HG03159 (cell line): Measurements from ENCODE around the gene CHKB.
"Not testable (repeated sequence)": the region's sequence is repeated elsewhere in the genome, so short reads cannot be mapped to it uniquely, and the experiment has no call there.

Experiments
- ATAC-seq: cut with Tn5 transposase; IDR thresholded peaks from one replicate; pipeline ENCODE4 v1.9.1; 2021; ENCODE audit warnings: mild to moderate bottlenecking, moderate library complexity; ENCODE audit not compliant: unreplicated experiment

The CHKB gene, protein sequence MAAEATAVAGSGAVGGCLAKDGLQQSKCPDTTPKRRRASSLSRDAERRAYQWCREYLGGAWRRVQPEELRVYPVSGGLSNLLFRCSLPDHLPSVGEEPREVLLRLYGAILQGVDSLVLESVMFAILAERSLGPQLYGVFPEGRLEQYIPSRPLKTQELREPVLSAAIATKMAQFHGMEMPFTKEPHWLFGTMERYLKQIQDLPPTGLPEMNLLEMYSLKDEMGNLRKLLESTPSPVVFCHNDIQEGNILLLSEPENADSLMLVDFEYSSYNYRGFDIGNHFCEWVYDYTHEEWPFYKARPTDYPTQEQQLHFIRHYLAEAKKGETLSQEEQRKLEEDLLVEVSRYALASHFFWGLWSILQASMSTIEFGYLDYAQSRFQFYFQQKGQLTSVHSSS

DNA sequence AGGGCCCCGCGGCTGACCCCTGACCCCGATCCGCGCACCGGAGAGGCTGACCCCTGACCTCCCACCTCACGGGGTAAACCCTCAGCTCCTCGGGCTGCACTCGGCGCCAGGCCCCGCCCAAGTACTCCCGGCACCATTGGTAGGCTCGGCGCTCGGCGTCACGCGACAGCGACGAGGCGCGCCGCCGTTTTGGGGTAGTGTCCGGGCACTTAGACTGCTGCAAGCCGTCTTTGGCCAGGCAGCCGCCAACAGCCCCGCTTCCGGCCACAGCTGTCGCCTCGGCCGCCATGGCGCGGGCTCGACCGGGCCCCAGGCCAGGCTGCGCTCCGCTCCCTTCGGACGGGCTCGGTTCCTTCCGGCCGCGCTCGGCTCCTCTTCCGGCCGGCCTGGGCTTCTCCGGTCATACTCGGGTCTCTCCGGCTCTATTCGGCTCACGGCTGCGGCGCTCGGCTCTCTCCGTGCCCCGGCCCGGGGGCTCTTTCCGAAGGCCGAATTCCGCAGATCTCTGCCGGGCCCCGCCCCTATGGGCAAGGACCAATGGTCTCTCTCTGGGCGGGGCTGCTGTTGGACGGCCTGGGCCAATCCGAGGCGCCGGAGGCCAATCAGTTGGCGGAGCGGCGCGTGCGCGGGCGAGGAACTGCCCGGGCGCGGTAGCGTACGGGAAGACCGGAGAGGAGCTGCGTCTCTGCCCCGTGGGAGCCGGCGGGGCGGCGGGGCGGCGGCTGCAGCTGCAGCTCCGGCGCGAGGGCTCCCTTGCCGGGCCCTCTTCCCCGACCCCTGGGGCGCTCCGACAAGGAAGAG is at the start of gene CHKB:
Gene CHKB (minus strand): TSS at position 357 of the 801 bp plus-strand sequence. CDS start 68 bp downstream, at position 289.
- ATAC-seq: peak; percentile 86

DNA sequence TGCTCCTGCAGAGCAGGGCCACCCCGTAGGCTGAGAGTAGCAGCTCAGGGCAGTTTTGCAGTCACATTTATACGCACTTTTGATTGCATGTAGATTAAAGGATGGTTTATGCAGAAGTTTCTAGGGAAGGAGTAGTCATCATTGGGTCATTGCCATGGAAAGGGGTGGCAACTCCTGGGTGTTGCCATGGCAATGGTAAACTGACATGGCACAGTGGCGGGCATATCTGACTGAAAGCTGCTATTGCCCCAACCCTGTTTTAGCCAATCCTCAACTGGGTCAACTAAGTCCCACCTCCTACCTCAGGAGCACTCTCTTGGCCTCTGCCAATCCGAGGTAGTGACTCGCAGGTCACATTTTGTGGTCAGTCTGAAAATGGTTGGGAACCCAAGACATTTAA is 47.7 kb upstream of the CHKB start:
- no peak for ATAC-seq

DNA sequence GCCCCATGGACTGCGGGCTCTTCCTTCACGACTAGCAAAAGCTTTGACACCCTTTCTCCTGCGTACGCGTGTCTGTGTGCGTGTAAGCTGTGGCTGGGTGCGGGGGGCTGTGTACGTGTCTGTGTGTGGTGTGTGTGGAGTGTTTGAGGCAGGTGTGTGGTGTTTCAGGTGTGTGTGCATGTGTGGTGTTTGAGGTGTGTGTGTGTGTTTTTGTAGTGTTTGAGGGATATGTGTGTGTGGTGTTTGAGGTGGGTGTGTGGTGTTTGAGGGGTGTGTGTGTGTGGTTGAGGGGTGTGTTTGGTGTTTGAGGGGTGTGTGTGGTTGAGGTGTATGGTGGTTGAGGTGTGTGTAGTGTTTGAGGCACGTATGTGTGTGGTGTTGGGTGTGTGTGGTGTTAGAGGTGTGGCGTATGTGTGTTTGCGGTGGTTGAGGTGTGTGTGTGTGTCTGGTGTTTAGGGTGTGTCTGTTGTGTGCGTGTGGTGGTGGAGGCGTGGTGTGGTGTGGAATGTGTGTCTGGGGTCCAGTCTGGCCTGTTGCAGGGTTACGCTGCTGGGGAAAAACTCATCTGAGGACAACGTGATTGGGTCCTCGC is 46.0 kb upstream of the CHKB start:
- peak; percentile 9 for ATAC-seq

DNA sequence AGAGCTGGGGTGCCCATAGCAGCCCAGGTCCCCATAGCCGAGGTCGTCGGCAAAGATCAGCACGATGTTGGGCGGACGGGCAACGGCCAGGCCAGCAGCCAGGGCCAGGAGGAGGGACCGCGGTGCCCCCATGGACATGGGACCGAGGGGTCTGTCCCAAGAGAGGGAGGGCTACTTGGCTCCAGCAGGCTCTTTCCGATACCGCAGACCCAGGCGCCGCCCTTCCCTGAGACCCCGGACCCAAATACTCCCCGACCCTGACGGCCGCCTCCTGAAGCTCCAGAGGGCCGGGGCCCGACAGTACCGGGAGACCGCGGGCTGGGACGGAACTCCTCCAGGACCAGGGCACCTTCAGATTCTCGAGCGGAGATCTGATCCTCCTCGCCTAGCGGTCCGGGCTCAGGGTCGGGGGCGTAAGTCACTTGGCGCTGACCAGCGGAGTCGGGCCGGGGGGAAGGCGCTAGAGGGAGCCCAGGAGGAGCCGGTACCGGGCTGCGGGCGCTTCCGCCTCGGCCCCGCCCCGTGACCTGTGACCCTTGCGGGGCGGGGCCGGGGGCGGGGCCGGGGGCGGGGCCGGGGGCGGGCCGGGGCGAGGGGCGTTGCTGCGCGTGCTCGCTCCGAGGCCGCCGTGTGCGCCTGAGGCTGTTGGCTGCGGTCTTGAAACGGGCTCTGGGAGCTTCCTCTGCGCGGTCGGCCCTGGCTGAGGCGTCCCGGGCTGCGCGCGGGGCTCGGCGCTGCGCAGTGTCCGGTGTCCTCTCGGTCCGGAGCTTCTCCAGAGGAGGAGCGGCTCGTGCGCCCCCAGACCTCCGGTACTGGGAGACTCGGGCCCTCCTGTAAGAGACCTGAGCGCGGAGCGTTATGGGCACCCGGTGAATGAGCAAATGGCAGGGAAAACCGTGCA is 45.2 kb upstream of the CHKB start, which contains the start of gene ARSA:
Gene ARSA (minus strand): TSS at position 511 of the 901 bp plus-strand sequence. CDS start 373 bp downstream, at position 138.
- ATAC-seq: peak; percentile 69

DNA sequence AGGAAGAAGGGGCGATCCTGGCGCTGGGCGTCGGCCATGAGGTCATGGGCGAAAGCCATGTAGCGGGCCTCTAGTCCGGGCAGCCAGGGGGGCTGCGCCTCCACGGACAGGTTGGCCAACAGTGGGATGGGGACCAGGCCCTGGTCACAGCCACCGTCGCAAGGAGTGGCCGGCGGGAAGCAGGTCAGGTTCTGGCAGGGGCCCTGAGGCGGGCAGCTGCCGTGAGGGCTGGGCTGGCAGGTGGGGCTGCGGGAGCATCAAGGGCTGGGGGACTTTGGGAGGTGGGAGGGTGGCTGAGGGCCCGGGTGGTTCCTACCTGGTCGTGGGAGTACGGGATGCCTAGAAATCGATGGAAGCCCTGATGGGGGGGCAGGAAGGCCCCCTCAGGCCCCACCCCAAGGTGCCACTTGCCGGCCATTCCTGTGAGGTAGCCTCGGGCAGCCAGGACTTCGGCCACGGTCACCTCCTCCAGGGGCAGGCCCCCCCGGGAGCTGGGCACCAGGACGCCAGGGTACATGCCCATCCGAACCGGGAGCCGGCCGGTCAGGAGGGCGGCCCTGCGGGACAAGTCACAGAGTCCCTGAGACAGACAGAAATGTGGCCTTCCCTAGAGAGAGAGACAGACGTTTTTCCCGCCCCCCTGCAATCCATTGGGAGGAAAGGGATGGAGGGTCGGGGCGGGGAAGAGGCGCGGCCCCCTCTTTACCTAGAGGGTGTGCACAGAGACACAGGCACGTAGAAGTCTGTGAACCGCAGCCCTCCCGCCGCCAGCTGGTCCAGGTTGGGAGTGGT is 44.4 kb upstream of the CHKB start:
- ATAC-seq: no peak

DNA sequence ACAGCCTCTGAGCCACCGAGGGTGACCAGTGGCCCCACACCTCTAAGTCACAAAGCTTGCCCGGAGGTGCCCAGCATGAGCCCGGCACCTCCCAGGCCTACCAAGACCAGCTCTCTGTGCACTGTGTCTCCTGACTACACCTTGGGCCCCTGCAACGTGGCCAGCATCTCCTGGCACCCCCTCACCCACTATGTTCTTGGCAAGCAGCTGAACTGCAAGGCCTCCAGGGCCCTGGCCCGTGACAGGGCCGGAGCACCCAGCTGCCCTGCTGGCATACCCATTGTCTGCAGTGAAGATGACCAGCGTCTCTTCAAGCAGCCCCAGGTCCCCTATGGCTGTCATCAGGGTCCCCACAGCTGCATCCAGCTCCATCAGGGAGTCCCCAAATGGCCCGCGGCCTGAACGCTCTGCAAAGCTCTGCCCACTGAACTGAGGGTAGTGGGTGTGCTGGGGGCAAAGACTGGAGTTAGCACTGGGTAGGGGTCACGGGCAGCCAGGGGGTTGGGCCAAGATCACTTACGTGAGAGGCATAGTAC is 43.7 kb upstream of the CHKB start:
- no peak for ATAC-seq

DNA sequence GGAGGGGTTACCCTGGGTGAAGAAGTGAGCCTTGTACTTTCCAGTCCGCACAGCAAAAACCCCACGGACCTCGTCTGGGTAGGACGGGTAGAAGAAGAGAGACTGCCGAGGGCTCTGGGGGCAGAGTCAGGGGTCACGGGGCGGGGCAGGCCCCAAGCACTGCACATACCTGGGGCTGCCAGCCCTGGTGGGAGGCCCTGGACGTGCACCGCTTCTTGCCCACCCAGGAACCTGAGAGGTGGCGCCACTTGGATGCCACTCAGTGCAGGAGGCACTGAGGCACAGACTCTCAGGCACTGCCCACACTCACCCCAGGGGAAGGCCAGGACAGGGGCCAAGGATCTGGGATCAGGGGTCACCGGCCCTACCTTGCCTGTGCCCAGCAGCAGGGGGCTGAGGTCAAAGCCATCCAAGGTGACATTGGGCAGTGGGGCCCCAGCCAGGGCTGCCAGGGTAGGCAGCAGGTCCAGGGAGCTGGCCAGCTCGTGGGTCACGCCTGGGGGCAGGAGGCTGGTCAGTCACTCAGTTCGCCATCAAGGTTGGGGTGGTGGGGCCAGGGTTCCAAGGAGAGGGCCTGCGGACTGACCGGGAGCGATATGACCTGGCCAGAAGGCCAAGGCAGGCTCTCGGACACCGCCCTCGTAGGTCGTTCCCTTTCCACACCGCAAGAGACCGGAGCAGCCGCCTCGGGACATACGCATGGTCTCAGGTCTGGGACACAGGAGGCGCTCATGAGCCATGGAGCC is 43.1 kb upstream of the CHKB start:
- no peak for ATAC-seq

DNA sequence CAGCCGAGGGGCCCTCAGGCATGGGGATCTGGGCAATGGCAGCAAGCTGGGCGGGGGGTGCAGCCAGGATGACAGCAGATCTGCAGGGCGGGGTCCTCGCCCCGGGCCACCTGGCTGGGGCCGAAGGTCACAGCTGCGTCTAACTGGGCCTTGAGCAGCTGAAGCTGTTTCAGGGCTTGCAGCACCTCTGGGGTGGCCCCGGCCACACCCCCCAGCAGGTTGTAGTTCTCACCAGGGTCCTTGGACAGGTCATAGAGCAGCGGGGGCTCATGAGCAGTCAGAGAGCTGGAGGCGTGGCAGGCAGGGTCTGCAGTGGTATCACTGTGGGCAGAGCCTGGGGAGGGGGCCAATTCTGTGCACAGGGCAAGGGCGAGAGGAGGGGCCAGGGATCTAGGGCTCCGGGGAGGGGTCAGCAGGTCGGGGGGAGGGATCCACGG is 42.5 kb upstream of the CHKB start:
- ATAC-seq: no peak

DNA sequence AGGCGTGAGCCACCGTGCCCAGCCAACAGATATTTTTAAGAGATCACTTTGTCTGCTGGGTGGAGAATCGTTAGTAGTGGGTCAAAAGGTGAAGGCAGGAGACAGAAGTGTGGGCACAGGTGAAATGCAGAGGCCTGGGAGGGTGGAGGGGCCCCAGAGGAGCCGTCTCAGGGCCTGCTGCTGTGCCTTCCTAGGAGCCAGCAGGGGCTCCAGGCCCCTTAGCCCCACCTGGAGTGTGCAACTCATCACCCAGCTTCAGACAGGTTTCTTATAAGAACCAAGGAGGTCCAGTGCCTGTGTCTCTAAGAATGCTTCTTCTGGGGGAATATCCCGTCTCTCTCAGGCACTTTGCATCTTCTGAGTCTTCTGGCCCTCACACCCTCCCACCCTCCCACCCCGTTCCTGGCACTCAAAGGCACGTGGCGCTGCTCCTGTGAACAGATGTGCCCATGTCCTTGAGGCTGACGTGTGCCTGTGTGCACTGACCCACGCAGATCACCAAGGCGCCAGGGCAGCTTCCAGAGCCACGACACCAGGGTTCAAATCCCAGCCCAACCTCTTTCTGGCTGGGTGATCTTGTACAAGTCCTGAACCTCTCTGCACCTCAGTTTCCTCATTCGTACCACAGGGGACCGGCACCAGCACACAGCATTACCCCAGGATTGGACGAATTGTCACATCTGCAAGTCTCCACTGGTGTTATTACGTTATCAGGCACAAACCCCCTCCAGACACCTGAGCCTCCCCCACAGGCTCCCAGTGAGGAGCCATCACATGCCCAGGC is 41.9 kb upstream of the CHKB start:
- ATAC-seq: no peak

DNA sequence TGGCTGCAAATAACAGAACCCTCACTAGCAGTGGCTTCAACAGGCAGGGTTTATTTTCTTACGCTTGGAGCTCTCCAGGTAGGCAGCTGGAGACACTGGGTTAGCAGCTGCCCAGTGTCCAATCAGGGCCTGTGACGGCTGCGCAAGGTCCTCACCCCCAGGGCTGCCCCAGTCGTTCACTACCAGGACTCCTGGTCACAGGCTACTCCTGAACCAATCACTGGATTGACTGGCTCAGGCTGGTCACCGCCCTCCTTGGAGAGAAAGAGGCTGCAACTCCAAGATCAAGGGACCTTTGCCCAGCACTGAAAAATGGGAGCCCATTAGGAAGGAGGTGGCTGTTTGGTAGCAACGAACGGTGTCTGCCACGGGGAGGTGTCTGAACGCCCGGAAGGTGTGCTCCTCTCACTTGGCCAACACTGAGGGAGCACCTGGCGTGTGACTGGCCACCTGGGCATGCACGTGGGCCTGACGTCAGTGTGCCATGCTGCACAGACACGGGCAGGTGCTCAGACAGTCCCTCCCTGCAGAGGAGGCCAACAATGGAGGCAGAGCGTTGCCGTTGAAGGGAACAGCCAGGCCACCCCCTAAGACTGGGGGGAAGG is 40.2 kb upstream of the CHKB start:
- no peak for ATAC-seq

DNA sequence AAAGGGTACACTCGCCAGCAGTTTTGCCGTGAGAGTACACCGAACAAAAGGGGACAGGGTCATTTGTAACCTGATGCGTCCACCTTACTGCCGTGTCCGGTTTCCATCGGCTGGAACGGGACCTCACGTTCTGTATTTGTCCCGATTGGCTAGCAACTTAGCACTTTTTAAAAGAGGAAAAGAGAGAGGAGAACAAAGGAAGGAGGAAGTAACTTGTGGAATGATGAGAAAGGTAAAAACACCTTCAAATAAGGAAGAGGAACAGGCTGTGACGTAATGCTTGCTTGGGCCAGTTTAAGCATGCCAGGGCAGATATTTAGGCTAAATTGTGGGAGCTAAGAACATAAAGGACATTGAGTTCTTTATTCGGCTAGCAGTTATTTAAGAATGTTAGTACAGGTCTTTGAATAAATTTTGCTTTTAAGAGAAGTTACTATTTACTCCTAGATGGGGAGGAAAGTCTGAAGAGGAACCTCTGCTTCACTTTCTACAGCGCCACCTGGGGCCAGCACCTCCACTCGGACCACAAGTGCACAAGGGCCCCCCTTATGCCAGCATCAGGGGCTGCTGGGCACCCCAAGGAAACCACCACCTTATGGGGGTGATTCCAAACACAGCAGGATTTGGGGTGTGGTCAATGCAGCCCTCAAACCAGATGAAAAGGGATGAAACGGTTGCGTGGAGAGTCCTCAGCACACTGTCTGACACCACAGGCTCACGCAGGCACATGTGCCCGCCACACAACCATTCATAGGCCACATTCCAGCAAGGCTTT is 39.5 kb upstream of the CHKB start:
- ATAC-seq: no peak

DNA sequence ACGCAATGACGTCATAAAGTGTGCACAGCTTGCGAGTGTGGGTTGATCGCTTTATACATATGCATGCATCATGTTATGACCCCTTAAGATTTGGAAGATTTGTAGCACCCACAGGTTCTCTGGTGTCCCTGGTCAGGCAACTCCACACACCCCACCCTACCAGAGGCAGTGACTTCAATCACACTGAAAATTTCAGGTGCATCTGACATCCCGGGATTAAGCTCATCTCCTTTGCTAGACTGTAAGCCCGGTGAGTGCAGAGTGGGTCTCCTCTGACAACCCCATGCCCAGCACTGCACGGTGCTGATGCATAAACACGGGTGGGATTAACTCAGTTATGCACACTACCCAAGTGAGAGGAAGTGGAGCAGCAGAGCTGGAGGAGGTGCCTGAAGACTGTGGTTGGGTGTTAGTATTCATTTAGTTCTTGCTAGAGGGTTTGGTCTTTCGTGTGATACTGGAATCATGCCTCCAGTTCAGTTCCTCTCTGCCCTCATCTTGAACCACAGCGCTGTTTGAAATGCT is 38.8 kb upstream of the CHKB start:
- ATAC-seq: peak; percentile 41

DNA sequence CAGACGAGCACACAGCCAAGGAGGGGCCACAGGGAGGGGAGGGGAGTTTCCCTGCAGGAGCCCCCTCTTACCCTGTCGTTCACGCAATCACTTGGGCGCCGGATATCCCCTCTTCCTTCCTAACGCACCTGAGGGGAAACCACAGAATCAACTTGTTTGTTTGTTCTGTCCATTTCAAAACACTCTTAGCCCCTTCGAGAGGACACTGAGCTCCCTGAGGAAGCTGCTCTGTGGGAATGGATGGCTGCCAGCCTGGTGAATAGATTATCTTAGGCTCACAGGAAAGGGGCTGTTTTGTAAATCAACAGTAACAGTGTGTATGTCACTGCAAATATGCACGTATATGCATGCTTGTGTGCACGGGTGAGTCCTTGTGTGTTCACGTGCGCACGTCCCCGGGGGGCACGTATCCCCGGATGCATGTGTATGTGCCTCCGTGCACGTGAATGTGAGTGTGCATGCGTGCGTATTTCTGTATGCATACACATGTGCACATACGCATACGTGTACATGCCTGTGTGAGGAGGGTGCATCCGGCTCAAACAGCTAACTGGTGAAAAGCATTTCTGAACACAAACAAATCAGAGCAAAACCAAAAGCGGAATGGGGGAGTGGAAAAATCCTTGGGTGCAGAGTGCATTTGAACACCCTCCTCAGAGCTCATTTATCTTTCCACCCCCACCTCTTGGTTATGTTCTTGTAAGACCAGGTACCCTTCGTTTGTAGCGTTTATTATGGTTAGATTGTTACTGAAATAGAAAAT is 38.1 kb upstream of the CHKB start:
- ATAC-seq: peak; percentile 53

DNA sequence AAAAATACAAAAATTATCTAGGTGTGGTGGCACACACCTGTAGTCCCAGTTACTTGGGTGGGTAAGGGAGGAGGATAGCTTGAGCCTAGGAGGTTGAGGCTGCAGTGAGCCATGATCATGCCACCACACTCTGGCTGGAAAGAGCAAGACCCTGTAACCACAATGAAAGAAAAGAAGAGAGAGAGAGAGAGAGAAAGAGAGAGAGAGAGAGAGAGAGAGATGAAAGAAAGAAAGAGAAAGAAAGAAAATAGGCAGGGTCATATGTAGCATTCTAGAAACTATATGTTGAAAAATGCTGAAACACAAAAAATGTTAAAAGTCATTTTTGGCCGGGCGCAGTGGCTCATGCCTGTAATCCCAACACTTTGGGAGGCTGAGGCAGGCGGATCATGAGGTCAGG is 31.6 kb upstream of the CHKB start:
- not testable (repeated sequence) for ATAC-seq

DNA sequence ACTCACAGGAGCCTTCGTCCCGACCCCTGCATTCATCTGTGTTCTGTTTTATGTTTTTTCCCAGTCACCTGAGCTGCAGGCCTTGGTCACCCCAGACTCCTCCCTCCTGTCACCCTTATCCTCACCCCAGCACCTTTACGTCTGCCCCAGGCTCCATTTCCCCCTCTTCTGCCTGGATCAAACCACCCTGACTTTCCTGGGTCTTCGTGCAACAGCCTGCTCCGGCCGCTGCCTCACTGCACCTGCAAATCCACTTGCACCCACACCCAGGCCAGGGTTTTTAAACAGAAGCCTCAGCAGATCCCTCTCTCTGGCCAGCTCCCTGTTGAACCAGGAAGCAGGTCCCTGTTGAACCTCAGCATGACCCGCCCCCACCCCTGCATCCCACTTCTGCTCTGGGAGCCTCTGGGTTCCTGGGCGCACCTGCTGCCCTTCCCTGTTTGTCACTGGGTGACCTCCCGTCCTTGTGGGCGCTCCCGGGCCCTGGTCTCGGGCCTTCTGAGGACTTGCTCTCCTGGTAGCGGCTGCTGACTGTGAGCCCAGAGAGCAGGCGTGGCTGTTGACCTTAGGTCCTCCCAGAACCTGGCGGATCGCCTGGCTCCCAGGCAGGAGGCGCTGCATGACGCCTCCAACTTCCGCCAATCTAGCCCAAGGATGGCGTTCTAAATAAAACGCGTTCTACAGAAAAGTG is 30.8 kb upstream of the CHKB start:
- no peak for ATAC-seq
